ENCODE measurements around the gene SPAG9. TPM values are rescaled to one million over a fixed set of nuclear protein-coding genes. Genes with fewer than 3 reads are reported as not detected.

SPAG9 gene
- total RNA-seq, 3 donors from 2014 or later: 112 to 178 (median 128) TPM

DNA sequence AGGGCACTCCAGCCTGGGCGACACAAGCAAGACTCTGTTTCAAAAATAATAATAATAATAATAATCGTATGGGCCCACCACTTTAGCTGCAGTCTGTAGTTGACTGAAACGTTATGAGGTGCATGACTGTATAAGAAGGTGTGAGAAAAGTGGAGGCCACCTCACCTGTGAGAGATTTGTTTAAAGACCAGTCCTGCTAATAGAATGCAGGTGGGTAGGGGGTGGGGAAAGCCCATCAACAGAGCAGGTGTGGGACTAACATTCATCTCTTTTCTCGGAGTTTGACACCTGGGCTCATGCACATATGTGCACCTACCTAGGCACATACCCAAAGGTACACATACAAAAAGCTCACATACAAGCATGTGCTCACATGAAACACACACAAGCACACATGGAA lies 186.5 kb downstream of the SPAG9 start:
- no peaks in the 10 kb centered on the region for H3K27me3 ChIP-seq
- H3K4me3 ChIP-seq: no peak overlapping the region
- no peaks in the 10 kb centered on the region for H3K36me3 ChIP-seq
- H3K27ac ChIP-seq: peak overlapping the region in 1 of 2 donors; percentile 77
- DNase-seq (ENCODE audit: low spot score in 2 of 2): no peak
- H3K9me3 ChIP-seq: no peaks in the 10 kb centered on the region
- intact Hi-C loops (cut with DNase I; ENCODE audit: low total_unique reads): no loop called here
- TF ChIP-seq POLR2AphosphoS5 (IDR thresholded peaks at IDR 0.05): no peak
- TF ChIP-seq, protein P1, sequence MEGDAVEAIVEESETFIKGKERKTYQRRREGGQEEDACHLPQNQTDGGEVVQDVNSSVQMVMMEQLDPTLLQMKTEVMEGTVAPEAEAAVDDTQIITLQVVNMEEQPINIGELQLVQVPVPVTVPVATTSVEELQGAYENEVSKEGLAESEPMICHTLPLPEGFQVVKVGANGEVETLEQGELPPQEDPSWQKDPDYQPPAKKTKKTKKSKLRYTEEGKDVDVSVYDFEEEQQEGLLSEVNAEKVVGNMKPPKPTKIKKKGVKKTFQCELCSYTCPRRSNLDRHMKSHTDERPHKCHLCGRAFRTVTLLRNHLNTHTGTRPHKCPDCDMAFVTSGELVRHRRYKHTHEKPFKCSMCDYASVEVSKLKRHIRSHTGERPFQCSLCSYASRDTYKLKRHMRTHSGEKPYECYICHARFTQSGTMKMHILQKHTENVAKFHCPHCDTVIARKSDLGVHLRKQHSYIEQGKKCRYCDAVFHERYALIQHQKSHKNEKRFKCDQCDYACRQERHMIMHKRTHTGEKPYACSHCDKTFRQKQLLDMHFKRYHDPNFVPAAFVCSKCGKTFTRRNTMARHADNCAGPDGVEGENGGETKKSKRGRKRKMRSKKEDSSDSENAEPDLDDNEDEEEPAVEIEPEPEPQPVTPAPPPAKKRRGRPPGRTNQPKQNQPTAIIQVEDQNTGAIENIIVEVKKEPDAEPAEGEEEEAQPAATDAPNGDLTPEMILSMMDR (IDR thresholded peaks at IDR 0.05): no peak
- H3K4me1 ChIP-seq: peaks cover 4% of the 10 kb centered on the region in 2 donors

DNA sequence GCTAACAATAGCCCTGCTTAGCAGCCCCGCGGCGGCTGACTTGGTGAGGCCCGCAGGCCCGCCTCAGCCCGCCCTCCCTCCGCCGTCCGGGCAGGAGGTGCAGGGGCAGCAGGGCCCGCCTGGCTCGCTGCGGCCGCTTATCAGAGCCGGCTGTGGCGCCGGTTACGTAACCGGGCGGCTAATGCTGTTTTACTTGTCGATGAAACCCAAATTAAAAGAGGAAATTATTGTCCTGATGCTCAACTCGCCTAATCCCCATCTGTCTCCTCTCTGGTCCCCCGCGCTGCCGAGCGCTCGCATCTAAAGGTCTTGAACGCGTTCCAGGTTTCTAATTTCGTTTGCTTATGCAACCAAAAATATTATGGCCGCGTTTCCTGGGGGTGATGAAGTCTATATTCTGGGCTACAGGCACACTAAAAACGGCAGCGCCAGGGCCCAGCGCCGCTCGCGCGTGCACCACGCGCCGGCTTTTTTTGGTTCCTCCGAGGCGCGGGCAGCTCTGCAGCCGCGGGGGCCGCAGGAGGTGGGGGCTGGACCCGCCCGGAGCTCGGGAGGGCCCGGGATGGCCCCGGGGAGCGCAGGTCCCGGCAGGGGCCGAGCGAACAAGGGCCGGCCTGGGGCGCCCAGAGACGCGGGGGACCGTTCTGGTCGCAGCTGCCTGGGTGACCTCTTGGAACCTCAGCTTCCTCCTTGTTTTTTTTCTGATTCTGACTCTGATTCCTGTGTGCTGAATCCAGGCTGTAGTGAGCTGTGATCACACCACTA lies 189.3 kb downstream of the SPAG9 start:
- TF ChIP-seq POLR2AphosphoS5 (IDR thresholded peaks at IDR 0.05): peak in 2 of 3 donors; percentile 19 to 28
- TF ChIP-seq, protein P1 (IDR thresholded peaks at IDR 0.05): no peak
- TF ChIP-seq POLR2A (IDR thresholded peaks at IDR 0.05): no peak
- H3K27me3 ChIP-seq: no peaks in the 10 kb centered on the region
- no peaks in the 10 kb centered on the region for H3K9me3 ChIP-seq
- no peak for DNase-seq (ENCODE audit: low spot score in 2 of 2)
- intact Hi-C loops (cut with DNase I; ENCODE audit: low total_unique reads): no loop called here
- H3K4me1 ChIP-seq: peaks cover 4% of the 10 kb centered on the region in 2 donors
- H3K4me3 ChIP-seq: peak overlapping the region; percentile 35 to 70 (median 52)
- H3K36me3 ChIP-seq: no peaks in the 10 kb centered on the region
- H3K27ac ChIP-seq: peak overlapping the region; percentile 94 to 95

DNA sequence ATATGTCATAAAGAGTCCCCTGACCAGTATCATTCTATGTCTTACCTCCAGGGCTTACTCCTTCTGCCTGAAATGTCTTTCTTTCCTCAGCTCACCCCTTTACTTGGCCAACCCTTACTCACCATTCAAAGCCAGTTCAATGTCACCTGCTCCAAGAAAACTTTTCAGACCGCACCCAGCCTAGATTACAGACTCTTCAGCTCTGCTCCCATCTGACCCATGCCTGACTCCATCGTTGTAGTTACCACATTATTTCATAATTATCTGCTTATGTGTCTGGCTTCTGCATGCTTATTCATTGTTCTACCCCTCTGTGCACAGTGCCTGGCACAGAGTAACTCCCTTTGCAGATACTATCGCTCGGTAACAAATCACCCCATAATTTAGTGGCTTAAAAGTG lies 192.0 kb downstream of the SPAG9 start:
- Histone ChIP-seq H3K27me3 (no peaks in the 10 kb centered on the region), H3K36me3 (no peaks in the 10 kb centered on the region), H3K4me1 (peaks cover 4% of the 10 kb centered on the region in 2 donors), H3K9me3 (no peaks in the 10 kb centered on the region), H3K27ac (no peak overlapping the region), H3K4me3 (no peak overlapping the region)
- DNase-seq (ENCODE audit: low spot score in 2 of 2): no peak
- intact Hi-C loops (cut with DNase I; ENCODE audit: low total_unique reads): no loop called here
- no peak for TF ChIP-seq POLR2AphosphoS5 (IDR thresholded peaks at IDR 0.05)
- no peak for TF ChIP-seq POLR2A (IDR thresholded peaks at IDR 0.05)
- TF ChIP-seq, protein P1 (IDR thresholded peaks at IDR 0.05): no peak

DNA sequence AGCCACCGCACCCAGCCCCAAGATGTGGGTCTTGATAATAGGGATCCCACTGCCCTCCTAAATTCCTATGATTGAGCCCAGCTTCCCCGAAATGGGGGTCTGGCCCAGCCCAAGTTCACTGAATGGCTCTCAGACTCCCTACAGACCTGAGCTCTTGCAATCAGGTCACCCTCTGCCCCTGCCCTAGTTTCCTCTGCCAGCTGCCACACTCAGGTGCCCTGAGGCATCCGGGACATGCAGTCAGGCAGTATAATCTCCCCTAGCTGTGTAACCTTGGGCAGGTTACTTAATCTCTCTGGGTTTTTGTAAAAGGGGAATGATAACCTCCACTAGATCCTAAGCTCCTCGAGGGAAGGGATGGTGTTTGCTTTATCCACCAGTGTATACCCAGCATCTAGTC lies 193.4 kb downstream of the SPAG9 start:
- Histone ChIP-seq H3K27ac (no peak overlapping the region), H3K27me3 (no peaks in the 10 kb centered on the region), H3K36me3 (no peaks in the 10 kb centered on the region), H3K9me3 (no peaks in the 10 kb centered on the region), H3K4me3 (no peak overlapping the region), H3K4me1 (peaks cover 4 to 7% of the 10 kb centered on the region in 2 donors)
- no peak for DNase-seq (ENCODE audit: low spot score in 2 of 2)
- TF ChIP-seq, protein P1 (IDR thresholded peaks at IDR 0.05): no peak
- TF ChIP-seq POLR2AphosphoS5 (IDR thresholded peaks at IDR 0.05) (no peak), POLR2A (IDR thresholded peaks at IDR 0.05) (no peak)
- intact Hi-C loops (cut with DNase I; ENCODE audit: low total_unique reads): no loop called here

DNA sequence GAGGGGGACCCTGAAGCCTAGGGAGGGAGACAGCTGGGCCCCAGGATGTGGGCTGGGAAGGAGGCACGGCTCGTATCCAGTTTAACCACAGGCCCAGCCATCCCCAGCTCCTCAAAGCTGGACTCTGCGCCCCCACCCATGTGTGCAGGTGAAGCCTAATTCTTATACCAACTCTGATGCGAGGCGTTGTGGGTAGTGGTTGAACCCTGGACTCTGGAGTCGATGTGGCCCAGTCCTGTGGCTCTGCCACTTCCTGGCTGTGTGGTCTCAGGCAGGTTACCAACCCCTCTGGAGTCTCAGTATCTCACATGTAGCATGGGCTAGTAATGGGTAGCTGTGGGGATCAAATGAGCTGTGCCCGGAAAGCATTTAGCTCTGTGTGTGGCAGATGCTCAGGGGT lies 194.1 kb downstream of the SPAG9 start:
- no peaks in the 10 kb centered on the region for H3K27me3 ChIP-seq
- intact Hi-C loops (cut with DNase I; ENCODE audit: low total_unique reads): no loop called here

More for the DNA sequence above, 194.1 kb downstream of the SPAG9 start:
- peaks cover 4 to 7% of the 10 kb centered on the region in 2 donors for H3K4me1 ChIP-seq
- no peaks in the 10 kb centered on the region for H3K36me3 ChIP-seq
- TF ChIP-seq POLR2AphosphoS5 (IDR thresholded peaks at IDR 0.05) (no peak), POLR2A (IDR thresholded peaks at IDR 0.05) (no peak)
- H3K27ac ChIP-seq: no peak overlapping the region
- no peaks in the 10 kb centered on the region for H3K9me3 ChIP-seq
- no peak overlapping the region for H3K4me3 ChIP-seq
- no peak for DNase-seq (ENCODE audit: low spot score in 2 of 2)

Data from breast epithelium (tissue), 4 donors.